Dermis lymphatic vessel endothelial cell (primary cell): ENCODE results near the gene GLUL. TPM values are rescaled to one million over a fixed set of nuclear protein-coding genes. Genes with fewer than 3 reads are reported as not detected.

Experiments
- total RNA-seq: library from RNA; depleted of rRNA; stranded (reverse); fragments of >200 nt; gene quantifications from 2 replicates; pipeline ENCODE4 v1.2.1, GENCODE V29; 2014

GLUL gene
- total RNA-seq = 353 and 531 TPM in 2 replicates

DNA sequence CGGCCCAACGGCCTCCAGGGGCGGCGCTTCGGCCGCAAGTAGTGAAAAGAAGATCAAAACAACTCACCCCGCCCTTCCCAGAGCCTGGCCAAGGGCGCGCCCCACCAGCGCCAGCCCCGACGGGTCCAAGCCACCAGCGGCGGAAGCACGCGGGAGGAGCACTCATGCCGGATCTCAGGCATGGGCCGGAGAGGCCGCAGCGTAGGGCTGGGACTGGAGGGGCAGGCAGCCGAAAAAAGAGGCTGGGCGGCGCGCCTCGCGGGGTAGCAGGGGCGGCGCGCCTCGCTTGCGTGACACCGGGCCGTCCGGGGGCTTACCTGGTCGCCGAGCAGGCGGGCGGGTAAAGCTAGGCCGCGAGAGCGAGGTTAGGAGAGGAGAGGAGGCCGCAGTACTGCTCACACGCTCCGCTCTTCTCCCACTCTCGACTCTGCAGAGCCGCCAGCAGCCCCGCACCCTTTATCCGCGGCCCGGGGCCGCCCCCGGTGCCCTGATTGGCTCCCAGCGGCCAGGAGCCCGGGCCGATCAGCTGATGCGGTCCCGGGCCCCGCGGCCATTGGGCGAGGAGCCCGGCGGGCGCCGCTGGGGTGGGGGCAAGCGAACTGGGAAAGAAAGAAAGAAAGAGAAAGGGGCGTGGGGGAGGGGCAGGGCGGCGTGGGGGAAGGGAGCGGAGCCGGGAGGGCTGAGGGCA, at the start of gene GLUL:
TSS of gene GLUL (minus strand) at position 429 of the 688 bp plus-strand sequence. CDS start 3,053 bp downstream, outside the sequence.

GRCh38 chr1:182400567-182400966, 9.0 kb upstream of the GLUL start, which contains the start of gene TEDDM1:
Gene TEDDM1, minus strand, starts transcription at chr1:182400667. Its CDS starts 182 bp downstream, at chr1:182400485.

Other genes starting within 250 kb of the GLUL start
- gene TEDDM1, start 8.9 kb upstream of the GLUL start, total RNA-seq = not detected in 2 replicates
- not detected in 2 replicates for gene RGSL1, start 58.4 kb upstream of the GLUL start, total RNA-seq
- 0.33 and 0.34 TPM in 2 replicates for gene RNASEL, start 197.5 kb upstream of the GLUL start, total RNA-seq
- 0.98 and 1.3 TPM in 2 replicates for gene RGS16, start 212.6 kb upstream of the GLUL start, total RNA-seq